ENCODE measurements around the gene DHX16. TPM values are rescaled to one million over a fixed set of nuclear protein-coding genes. Genes with fewer than 3 reads are reported as not detected.

The DHX16 gene
- total RNA-seq, 1 experiment from 2014 or later = 32.2 TPM

GRCh38 chr6:30687659-30688431 is 15.0 kb upstream of the DHX16 start:
- Mint-ChIP-seq H3K4me1 (peaks cover 70% of the 10 kb centered on the region), H3K27ac (0 out of 2 replicates have a peak overlapping the region, but pooled peaks have one; percentile 39), H3K27me3 (ENCODE audit: low read depth) (no peaks in the 10 kb centered on the region), H3K4me3 (peak overlapping the region; percentile 80), H3K36me3 (peaks cover 3% of the 10 kb centered on the region; the same call in 1 of the 2 replicates), H3K9me3 (no peaks in the 10 kb centered on the region)
- ChIA-PET POLR2A (interaction anchor here (0.5 to 2.6 kb wide), 10 partner anchors 14 to 193 kb away, joined by 3 to 7 read pairs (median 3); partner anchors contain the start of genes GNL1, MDC1, MRPS18B and PPP1R10), CTCF (interaction anchor here (0.7 to 2.8 kb wide), 8 partner anchors 9 to 193 kb away, joined by 3 to 42 read pairs (median 8); partner anchors contain the start of genes DHX16, FLOT1 and MDC1)
- DNase-seq (ENCODE audit: low spot score) (peak; percentile 46), ATAC-seq (peak; percentile 2; the same call in 1 of the 2 replicates)
- 0 out of 2 replicates have a peak, but pooled peaks have one; percentile 39 for TF ChIP-seq RELA (CRISPR knock-in tag; IDR thresholded peaks at IDR 0.05; ENCODE audit: borderline replicate concordance)
- 0 out of 2 replicates have a peak, but pooled peaks have one; percentile 46 for TF ChIP-seq CREM (CRISPR knock-in tag; IDR thresholded peaks at IDR 0.05)
- TF ChIP-seq USF1 (CRISPR knock-in tag; IDR thresholded peaks at IDR 0.05) = no peak
- peak; percentile 17; the same call in 1 of the 2 replicates for TF ChIP-seq ETV6 (CRISPR knock-in tag; IDR thresholded peaks at IDR 0.05)
- TF ChIP-seq, protein P1, sequence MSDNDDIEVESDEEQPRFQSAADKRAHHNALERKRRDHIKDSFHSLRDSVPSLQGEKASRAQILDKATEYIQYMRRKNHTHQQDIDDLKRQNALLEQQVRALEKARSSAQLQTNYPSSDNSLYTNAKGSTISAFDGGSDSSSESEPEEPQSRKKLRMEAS (CRISPR knock-in tag; IDR thresholded peaks at IDR 0.05) = peak; percentile 42; the same call in 1 of the 2 replicates
- TF ChIP-seq, protein P2, sequence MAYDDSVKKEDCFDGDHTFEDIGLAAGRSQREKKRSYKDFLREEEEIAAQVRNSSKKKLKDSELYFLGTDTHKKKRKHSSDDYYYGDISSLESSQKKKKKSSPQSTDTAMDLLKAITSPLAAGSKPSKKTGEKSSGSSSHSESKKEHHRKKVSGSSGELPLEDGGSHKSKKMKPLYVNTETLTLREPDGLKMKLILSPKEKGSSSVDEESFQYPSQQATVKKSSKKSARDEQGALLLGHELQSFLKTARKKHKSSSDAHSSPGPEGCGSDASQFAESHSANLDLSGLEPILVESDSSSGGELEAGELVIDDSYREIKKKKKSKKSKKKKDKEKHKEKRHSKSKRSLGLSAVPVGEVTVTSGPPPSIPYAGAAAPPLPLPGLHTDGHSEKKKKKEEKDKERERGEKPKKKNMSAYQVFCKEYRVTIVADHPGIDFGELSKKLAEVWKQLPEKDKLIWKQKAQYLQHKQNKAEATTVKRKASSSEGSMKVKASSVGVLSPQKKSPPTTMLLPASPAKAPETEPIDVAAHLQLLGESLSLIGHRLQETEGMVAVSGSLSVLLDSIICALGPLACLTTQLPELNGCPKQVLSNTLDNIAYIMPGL (CRISPR knock-in tag; IDR thresholded peaks at IDR 0.05) = peak; percentile 7; the same call in 1 of the 2 replicates
- no peak for TF ChIP-seq JAZF1 (CRISPR knock-in tag; IDR thresholded peaks at IDR 0.05)
- TF ChIP-seq KAT7 (CRISPR knock-in tag; IDR thresholded peaks at IDR 0.05; ENCODE audit: borderline replicate concordance) = peak; percentile 43; the same call in 1 of the 2 replicates
- TF ChIP-seq, protein P3, sequence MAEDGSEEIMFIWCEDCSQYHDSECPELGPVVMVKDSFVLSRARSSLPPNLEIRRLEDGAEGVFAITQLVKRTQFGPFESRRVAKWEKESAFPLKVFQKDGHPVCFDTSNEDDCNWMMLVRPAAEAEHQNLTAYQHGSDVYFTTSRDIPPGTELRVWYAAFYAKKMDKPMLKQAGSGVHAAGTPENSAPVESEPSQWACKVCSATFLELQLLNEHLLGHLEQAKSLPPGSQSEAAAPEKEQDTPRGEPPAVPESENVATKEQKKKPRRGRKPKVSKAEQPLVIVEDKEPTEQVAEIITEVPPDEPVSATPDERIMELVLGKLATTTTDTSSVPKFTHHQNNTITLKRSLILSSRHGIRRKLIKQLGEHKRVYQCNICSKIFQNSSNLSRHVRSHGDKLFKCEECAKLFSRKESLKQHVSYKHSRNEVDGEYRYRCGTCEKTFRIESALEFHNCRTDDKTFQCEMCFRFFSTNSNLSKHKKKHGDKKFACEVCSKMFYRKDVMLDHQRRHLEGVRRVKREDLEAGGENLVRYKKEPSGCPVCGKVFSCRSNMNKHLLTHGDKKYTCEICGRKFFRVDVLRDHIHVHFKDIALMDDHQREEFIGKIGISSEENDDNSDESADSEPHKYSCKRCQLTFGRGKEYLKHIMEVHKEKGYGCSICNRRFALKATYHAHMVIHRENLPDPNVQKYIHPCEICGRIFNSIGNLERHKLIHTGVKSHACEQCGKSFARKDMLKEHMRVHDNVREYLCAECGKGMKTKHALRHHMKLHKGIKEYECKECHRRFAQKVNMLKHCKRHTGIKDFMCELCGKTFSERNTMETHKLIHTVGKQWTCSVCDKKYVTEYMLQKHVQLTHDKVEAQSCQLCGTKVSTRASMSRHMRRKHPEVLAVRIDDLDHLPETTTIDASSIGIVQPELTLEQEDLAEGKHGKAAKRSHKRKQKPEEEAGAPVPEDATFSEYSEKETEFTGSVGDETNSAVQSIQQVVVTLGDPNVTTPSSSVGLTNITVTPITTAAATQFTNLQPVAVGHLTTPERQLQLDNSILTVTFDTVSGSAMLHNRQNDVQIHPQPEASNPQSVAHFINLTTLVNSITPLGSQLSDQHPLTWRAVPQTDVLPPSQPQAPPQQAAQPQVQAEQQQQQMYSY (CRISPR knock-in tag; IDR thresholded peaks at IDR 0.05) = peak; percentile 62
- no peak for TF ChIP-seq SP1 (CRISPR knock-in tag; conservative IDR thresholded peaks at IDR 0.05)
- peak; percentile 53; the same call in 1 of the 2 replicates for TF ChIP-seq ESRRA (CRISPR knock-in tag; IDR thresholded peaks at IDR 0.05; ENCODE audit: borderline replicate concordance)

- peaks cover 3% of the 10 kb centered on the region; the same call in 1 of the 2 replicates for H3K36me3 Mint-ChIP-seq
- ATAC-seq (peak; percentile 43), DNase-seq (ENCODE audit: low spot score) (peak; percentile 92)
- ChIA-PET POLR2A (interaction anchor here (0.5 to 2.6 kb wide), 7 partner anchors 15 to 193 kb away, joined by 3 to 7 read pairs (median 3); partner anchors contain the start of genes MDC1, MRPS18B and PPP1R10), CTCF (interaction anchor here (0.7 to 2.8 kb wide), 8 partner anchors 8 to 194 kb away, joined by 3 to 42 read pairs (median 8); partner anchors contain the start of genes DHX16, FLOT1 and MDC1)
- H3K9me3 Mint-ChIP-seq = no peaks in the 10 kb centered on the region
- 0 out of 2 replicates have a peak overlapping the region, but pooled peaks have one; percentile 39 for H3K27ac Mint-ChIP-seq
- no peaks in the 10 kb centered on the region for H3K27me3 Mint-ChIP-seq (ENCODE audit: low read depth)
- H3K4me1 Mint-ChIP-seq = peaks cover 75% of the 10 kb centered on the region
- H3K4me3 Mint-ChIP-seq = peak overlapping the region; percentile 80
- TF ChIP-seq, protein P4, sequence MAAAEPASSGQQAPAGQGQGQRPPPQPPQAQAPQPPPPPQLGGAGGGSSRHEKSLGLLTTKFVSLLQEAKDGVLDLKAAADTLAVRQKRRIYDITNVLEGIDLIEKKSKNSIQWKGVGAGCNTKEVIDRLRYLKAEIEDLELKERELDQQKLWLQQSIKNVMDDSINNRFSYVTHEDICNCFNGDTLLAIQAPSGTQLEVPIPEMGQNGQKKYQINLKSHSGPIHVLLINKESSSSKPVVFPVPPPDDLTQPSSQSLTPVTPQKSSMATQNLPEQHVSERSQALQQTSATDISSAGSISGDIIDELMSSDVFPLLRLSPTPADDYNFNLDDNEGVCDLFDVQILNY (CRISPR knock-in tag; IDR thresholded peaks at IDR 0.05) = peak; percentile 54; the same call in 1 of the 2 replicates
- no peak for TF ChIP-seq TEAD4 (CRISPR knock-in tag; IDR thresholded peaks at IDR 0.05)
- TF ChIP-seq ETV6 (CRISPR knock-in tag; IDR thresholded peaks at IDR 0.05) = peak; percentile 61; the same call in 1 of the 2 replicates
- TF ChIP-seq, protein P5, sequence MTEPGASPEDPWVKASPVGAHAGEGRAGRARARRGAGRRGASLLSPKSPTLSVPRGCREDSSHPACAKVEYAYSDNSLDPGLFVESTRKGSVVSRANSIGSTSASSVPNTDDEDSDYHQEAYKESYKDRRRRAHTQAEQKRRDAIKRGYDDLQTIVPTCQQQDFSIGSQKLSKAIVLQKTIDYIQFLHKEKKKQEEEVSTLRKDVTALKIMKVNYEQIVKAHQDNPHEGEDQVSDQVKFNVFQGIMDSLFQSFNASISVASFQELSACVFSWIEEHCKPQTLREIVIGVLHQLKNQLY (CRISPR knock-in tag; IDR thresholded peaks at IDR 0.05) = no peak
- TF ChIP-seq, protein P6, sequence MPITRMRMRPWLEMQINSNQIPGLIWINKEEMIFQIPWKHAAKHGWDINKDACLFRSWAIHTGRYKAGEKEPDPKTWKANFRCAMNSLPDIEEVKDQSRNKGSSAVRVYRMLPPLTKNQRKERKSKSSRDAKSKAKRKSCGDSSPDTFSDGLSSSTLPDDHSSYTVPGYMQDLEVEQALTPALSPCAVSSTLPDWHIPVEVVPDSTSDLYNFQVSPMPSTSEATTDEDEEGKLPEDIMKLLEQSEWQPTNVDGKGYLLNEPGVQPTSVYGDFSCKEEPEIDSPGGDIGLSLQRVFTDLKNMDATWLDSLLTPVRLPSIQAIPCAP (CRISPR knock-in tag; IDR thresholded peaks at IDR 0.05) = no peak
- TF ChIP-seq, protein P1 (CRISPR knock-in tag; IDR thresholded peaks at IDR 0.05) = peak; percentile 24; the same call in 1 of the 2 replicates
- peak; percentile 100 for TF ChIP-seq ZNF263 (CRISPR knock-in tag; IDR thresholded peaks at IDR 0.05; ENCODE audit: low read depth)
- TF ChIP-seq GTF2I (CRISPR knock-in tag; conservative IDR thresholded peaks at IDR 0.05) = no peak
- 0 out of 2 replicates have a peak, but pooled peaks have one; percentile 87 for TF ChIP-seq ELF4 (CRISPR knock-in tag; IDR thresholded peaks at IDR 0.05; ENCODE audit: low read depth)
- TF ChIP-seq ZMAT4 (CRISPR knock-in tag; IDR thresholded peaks at IDR 0.05) = no peak
- 0 out of 2 replicates have a peak, but pooled peaks have one; percentile 32 for TF ChIP-seq CREM (CRISPR knock-in tag; IDR thresholded peaks at IDR 0.05)
These were observed 14.3 kb upstream of the DHX16 start for GRCh38 chr6:30686908-30687658.
